GM12864 (cell line): ENCODE results near the gene ATP6V1G3.
A peak's percentile ranks its signal among the peaks of the same experiment; 100 is the strongest.

Experiments used
- DNase-seq: peaks from one replicate; pipeline ENCODE4 v3.0.0-alpha.2; 2011; ENCODE audit warnings: low read depth
- H3K4me3 ChIP-seq: 2 replicates; pipeline ENCODE4 v1.5.1; 2011; ENCODE audit warnings: mild to moderate bottlenecking, low read depth, low read length, control low read depth
- TF ChIP-seq, protein P1 (sequence below): IDR thresholded peaks from 2 replicates; pipeline ENCODE4 v1.5.1; 2011; ENCODE audit warnings: low read depth, mild to moderate bottlenecking, moderate library complexity, low read length, control low read depth, inconsistent platforms; ENCODE audit errors: missing control alignments

ATP6V1G3 gene

DNA sequence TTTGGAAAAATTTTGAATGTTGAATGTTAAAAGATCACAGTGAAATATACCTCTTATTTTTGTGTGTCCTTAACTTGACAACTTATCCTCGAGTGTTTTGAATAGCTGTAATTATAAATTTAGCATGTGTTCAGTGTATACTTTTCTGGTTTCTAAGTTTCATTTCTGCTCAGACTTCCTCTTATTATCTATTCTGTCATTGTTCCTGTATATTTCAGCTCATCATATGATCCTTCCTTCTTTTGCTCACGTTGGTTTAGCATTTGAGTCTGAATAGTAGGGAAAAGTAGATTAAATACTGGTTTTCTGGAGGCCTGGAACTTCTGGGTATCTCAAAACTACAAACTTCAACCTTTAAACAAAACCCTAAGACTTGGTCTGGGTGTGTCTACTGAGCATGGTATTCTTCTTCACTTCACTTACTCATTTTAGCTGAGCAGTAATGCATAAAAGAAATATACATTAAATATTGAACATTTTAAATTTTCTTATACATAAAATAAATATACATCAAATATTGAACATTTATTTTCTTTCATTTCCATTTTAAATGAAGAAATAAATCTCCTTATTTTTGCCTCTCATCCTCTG is 3.3 kb upstream of the ATP6V1G3 start:
- peak; percentile 18 for DNase-seq
- no peak overlapping the region for H3K4me3 ChIP-seq
- TF ChIP-seq, protein P1, sequence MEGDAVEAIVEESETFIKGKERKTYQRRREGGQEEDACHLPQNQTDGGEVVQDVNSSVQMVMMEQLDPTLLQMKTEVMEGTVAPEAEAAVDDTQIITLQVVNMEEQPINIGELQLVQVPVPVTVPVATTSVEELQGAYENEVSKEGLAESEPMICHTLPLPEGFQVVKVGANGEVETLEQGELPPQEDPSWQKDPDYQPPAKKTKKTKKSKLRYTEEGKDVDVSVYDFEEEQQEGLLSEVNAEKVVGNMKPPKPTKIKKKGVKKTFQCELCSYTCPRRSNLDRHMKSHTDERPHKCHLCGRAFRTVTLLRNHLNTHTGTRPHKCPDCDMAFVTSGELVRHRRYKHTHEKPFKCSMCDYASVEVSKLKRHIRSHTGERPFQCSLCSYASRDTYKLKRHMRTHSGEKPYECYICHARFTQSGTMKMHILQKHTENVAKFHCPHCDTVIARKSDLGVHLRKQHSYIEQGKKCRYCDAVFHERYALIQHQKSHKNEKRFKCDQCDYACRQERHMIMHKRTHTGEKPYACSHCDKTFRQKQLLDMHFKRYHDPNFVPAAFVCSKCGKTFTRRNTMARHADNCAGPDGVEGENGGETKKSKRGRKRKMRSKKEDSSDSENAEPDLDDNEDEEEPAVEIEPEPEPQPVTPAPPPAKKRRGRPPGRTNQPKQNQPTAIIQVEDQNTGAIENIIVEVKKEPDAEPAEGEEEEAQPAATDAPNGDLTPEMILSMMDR = no peak

DNA sequence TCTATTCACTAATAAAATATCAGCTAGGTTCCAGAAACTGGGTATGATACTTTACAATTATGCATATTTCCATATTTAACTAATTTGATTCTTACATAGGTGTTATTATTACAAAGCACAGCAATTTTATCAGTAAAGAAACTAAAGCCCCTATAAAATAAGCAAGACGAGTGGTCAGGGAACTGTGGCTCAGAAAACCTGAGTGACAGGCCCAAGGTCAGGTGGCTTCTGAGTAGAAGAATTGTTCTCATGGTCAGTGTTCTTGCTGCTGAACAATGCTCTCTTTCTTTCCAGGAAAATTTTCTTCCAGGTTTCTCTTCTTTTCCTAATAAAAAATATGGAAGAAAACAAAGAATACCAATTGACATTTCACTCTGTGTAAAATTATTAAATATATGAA is 2.2 kb upstream of the ATP6V1G3 start:
- H3K4me3 ChIP-seq = no peak overlapping the region
- TF ChIP-seq, protein P1 = no peak
- DNase-seq = no peak

DNA sequence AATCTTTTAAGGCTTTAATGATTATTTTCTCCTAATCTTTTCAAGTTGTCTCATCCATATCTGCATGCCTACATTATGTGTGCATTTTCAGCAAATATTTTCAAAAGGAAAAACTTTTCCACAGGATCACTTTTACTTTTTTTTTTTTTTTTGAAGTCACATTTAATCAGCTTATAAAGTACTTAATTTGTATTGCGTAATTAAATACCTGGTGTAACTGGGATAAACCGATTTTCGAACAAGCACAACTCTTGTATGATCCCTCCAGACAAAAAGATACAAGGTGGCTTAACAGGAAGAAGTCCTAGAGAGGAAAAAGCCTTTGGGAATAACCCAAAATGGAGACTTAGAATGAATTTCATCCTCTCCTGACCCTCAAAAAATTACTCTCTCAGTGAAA is 1.3 kb upstream of the ATP6V1G3 start:
- no peak for DNase-seq
- no peak overlapping the region for H3K4me3 ChIP-seq
- TF ChIP-seq, protein P1 = no peak

DNA sequence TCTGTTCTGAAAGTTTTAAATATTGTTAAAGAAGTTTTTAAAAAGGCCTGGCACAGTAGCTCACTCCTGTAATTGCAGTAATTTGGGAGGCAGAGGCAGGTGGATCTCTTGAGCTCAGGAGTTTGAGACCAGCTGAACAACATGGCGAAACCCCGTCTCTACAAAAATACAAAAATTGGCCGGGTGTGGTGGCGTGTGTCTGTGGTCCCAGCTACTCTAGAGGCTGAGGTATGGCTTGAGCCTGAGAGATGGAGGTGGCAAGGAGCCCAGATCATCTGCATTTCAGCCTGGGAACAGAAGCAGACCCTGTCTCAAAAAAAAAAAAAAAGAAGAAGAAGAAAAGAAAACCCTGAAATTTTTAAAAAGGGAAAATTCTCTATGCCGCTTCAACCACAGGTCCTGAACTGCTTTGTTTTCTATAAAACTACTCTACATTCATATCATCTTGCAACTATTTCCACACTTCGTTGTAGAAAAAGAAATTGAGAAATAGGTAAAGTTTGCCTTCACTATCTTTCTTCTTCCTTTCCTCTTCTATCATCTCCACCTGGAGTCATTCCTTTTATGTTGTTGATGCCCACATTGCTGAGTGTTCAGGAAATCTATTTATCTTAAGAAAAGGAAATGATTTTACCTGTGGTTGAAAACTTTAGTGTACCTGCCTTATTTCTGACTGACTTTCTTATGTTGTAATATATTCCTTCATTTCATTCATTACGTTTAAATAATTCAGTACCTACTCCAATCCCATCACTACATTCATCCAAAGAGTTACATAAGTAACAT is 1.7 kb downstream of the ATP6V1G3 start:
- TF ChIP-seq, protein P1 = no peak
- H3K4me3 ChIP-seq = no peak overlapping the region
- no peak for DNase-seq

DNA sequence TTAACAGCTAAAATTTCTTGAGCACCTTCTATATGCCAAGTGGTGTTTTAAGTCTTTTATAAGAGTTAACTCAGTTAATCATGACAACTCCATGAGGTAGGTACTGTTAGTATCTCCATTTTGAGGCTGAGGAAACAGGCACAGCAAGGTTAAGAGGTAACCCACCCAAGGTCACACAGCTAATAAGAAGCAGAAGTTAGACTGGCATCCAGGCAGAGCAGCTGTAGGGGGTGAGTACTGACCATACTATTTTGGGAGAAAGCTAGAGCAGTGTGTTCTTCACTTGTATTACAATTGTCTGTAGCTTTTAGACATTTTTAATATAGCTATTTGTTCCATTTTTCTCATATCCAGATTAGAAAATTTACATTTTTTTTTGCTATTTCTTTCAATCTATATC is 4.8 kb downstream of the ATP6V1G3 start:
- TF ChIP-seq, protein P1 = no peak
- H3K4me3 ChIP-seq = no peak overlapping the region
- no peak for DNase-seq

DNA sequence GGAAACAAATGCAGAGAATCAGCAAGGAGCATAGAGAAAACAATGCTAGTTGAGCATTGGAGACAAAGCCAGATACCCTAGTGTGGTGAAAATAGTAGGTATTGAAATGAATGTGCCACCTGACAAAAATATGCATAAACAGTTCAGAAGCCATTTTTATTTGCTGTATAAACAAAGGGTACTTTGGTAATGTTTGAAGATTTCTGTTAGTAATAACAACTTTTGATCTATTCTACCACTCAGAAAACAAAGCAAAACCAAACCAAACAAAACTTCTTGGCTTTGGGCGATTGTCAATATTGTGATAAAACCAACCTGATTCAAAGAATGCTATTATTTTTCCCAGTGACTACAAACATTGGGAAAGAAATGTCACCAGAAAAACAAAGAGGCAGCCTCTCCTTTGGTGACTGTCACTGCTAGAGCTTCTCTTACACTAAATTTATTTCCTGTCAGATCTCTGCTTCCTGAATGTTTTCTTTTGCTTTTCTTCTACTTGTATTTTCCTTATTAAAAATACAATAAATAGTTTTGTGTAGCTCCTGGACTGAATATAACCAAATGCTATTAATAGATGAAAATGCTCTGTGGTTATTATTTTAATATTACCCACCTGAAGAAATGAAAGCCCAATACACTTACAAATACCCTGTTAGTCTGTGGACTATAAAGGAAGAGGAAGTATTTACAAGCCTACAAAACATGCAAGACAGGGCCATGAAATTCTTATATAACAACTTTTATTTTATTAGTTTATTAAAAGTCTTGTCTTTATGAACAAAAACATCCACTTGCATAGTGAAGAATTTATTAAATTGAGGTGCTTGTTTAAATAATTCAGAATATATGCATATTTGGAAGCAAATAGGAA is 5.7 kb downstream of the ATP6V1G3 start:
- TF ChIP-seq, protein P1 = no peak
- H3K4me3 ChIP-seq = no peak overlapping the region
- DNase-seq = no peak
